Esophagus squamous epithelium (tissue), 4 donors: ENCODE measurements around the gene FAM200B.

Source experiments
- POLR2A ChIP-seq, 4 donors: fragments of 450-650 bp; IDR thresholded peaks; one replicate each; pipeline ENCODE4 v1.6.1; 2017; ENCODE audit warnings: antibody characterized with exemption in 4 of 4, mild to moderate bottlenecking in 4 of 4, moderate library complexity in 3 of 4
- TF ChIP-seq, protein P1 (sequence below), 6 experiments: fragments of 450-650 bp in 4 of 6; fragments of 200-600 bp in 2 of 6; sonication (generic) in 2 of 6; IDR thresholded peaks; one replicate each; pipeline ENCODE4 v1.5.1; 2016 to 2019; ENCODE audit warnings: antibody characterized with exemption in 6 of 6, mild to moderate bottlenecking in 4 of 6, moderate library complexity in 4 of 6

DNA sequence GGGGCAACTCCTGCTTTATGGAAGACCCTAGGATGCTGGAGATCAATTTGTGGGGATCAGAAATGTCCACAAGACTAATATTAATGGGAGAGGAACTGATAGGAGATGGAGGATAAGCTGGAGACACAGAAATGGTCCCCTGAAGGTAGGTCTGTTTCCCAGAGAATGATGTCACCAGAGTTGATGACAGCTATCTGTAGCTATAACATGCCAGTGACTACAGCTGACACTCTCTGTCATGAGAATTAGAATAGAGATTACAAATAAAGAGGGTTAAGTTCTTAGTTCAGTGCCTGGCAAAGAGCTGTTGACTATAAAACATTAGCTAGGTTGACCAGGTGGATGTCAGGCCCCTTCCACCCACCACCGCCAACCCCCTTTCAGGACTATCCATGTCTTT, 30.6 kb downstream of the FAM200B start:
- TF ChIP-seq, protein P1, sequence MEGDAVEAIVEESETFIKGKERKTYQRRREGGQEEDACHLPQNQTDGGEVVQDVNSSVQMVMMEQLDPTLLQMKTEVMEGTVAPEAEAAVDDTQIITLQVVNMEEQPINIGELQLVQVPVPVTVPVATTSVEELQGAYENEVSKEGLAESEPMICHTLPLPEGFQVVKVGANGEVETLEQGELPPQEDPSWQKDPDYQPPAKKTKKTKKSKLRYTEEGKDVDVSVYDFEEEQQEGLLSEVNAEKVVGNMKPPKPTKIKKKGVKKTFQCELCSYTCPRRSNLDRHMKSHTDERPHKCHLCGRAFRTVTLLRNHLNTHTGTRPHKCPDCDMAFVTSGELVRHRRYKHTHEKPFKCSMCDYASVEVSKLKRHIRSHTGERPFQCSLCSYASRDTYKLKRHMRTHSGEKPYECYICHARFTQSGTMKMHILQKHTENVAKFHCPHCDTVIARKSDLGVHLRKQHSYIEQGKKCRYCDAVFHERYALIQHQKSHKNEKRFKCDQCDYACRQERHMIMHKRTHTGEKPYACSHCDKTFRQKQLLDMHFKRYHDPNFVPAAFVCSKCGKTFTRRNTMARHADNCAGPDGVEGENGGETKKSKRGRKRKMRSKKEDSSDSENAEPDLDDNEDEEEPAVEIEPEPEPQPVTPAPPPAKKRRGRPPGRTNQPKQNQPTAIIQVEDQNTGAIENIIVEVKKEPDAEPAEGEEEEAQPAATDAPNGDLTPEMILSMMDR (IDR thresholded peaks at IDR 0.05): no peak
- no peak for TF ChIP-seq POLR2A (IDR thresholded peaks at IDR 0.05)
